ENCODE results near the gene DCAF11.

The DCAF11 gene

GRCh38 chr14:24114532-24115421 lies at the start of gene DCAF11, which contains the start of gene NRL:
Gene DCAF11, plus strand, starts transcription at chr14:24114777. Its CDS starts 818 bp downstream, at chr14:24115595.
Gene NRL, minus strand, starts transcription at chr14:24114949. Its CDS starts 32,101 bp downstream, at chr14:24082848.
- H3K4me1 Mint-ChIP-seq (ENCODE audit: low read depth), result peaks cover 27% of the 10 kb centered on the region
- H3K9me3 Mint-ChIP-seq, result no peaks in the 10 kb centered on the region
- H3K36me3 Mint-ChIP-seq (ENCODE audit: low read depth), result peaks cover 58% of the 10 kb centered on the region

GRCh38 chr14:24064856-24065255 lies 49.7 kb upstream of the DCAF11 start:
- H3K4me3 Mint-ChIP-seq, result no peak overlapping the region
- no peaks in the 10 kb centered on the region for H3K36me3 Mint-ChIP-seq (ENCODE audit: low read depth)
- no peaks in the 10 kb centered on the region for H3K4me1 Mint-ChIP-seq (ENCODE audit: low read depth)
- no peaks in the 10 kb centered on the region for H3K9me3 Mint-ChIP-seq
- peaks cover 4% of the 10 kb centered on the region for H3K27me3 Mint-ChIP-seq
- H3K27ac Mint-ChIP-seq, result no peak overlapping the region
- no peak for DNase-seq

More at GRCh38 chr14:24114532-24115421, at the start of gene DCAF11, which contains the start of gene NRL:
- Mint-ChIP-seq H3K27ac (peak within 1 kb of the TSS; percentile 99), H3K4me3 (peak within 1 kb of the TSS; percentile 90), H3K27me3 (no peaks in the 10 kb centered on the region)
- peak; percentile 98 for DNase-seq

- H3K27ac Mint-ChIP-seq, result no peak overlapping the region
- H3K4me3 Mint-ChIP-seq, result no peak overlapping the region
- H3K9me3 Mint-ChIP-seq, result no peaks in the 10 kb centered on the region
- no peak for DNase-seq
- peaks cover 9% of the 10 kb centered on the region for H3K27me3 Mint-ChIP-seq
- H3K36me3 Mint-ChIP-seq (ENCODE audit: low read depth), result no peaks in the 10 kb centered on the region
- H3K4me1 Mint-ChIP-seq (ENCODE audit: low read depth), result peaks cover 4% of the 10 kb centered on the region
Observed at GRCh38 chr14:24065408-24065807, 49.2 kb upstream of the DCAF11 start.

GRCh38 chr14:24066496-24067132 lies 48.0 kb upstream of the DCAF11 start:
- H3K4me1 Mint-ChIP-seq (ENCODE audit: low read depth), result peaks cover 14% of the 10 kb centered on the region
- H3K27ac Mint-ChIP-seq, result no peak overlapping the region
- no peaks in the 10 kb centered on the region for H3K9me3 Mint-ChIP-seq
- H3K36me3 Mint-ChIP-seq (ENCODE audit: low read depth), result no peaks in the 10 kb centered on the region
- no peak overlapping the region for H3K4me3 Mint-ChIP-seq
- no peak for DNase-seq
- H3K27me3 Mint-ChIP-seq, result peaks cover 9% of the 10 kb centered on the region

GRCh38 chr14:24067133-24068082 lies 47.2 kb upstream of the DCAF11 start:
- Mint-ChIP-seq H3K4me1 (ENCODE audit: low read depth) (peaks cover 16% of the 10 kb centered on the region), H3K27me3 (peaks cover 9% of the 10 kb centered on the region)

GRCh38 chr14:24068711-24069410 lies 45.7 kb upstream of the DCAF11 start:
- Mint-ChIP-seq H3K9me3 (no peaks in the 10 kb centered on the region), H3K27ac (no peak overlapping the region), H3K4me1 (ENCODE audit: low read depth) (peaks cover 16% of the 10 kb centered on the region), H3K4me3 (no peak overlapping the region), H3K36me3 (ENCODE audit: low read depth) (no peaks in the 10 kb centered on the region), H3K27me3 (peaks cover 9% of the 10 kb centered on the region)
- no peak for DNase-seq

More at GRCh38 chr14:24067133-24068082, 47.2 kb upstream of the DCAF11 start:
- Mint-ChIP-seq H3K4me3 (no peak overlapping the region), H3K27ac (no peak overlapping the region), H3K36me3 (ENCODE audit: low read depth) (no peaks in the 10 kb centered on the region), H3K9me3 (no peaks in the 10 kb centered on the region)
- no peak for DNase-seq

GRCh38 chr14:24069411-24069735 lies 45.2 kb upstream of the DCAF11 start:
- no peak overlapping the region for H3K4me3 Mint-ChIP-seq

GRCh38 chr14:24070285-24071143 lies 44.1 kb upstream of the DCAF11 start:
- H3K27me3 Mint-ChIP-seq, result peaks cover 9% of the 10 kb centered on the region
- H3K36me3 Mint-ChIP-seq (ENCODE audit: low read depth), result no peaks in the 10 kb centered on the region
- DNase-seq, result no peak
- no peak overlapping the region for H3K4me3 Mint-ChIP-seq
- H3K9me3 Mint-ChIP-seq, result no peaks in the 10 kb centered on the region
- H3K27ac Mint-ChIP-seq, result peak overlapping the region; percentile 54
- peaks cover 16% of the 10 kb centered on the region for H3K4me1 Mint-ChIP-seq (ENCODE audit: low read depth)

More at GRCh38 chr14:24069411-24069735, 45.2 kb upstream of the DCAF11 start:
- Mint-ChIP-seq H3K36me3 (ENCODE audit: low read depth) (no peaks in the 10 kb centered on the region), H3K27ac (no peak overlapping the region), H3K9me3 (no peaks in the 10 kb centered on the region), H3K4me1 (ENCODE audit: low read depth) (peaks cover 16% of the 10 kb centered on the region), H3K27me3 (peaks cover 9% of the 10 kb centered on the region)
- DNase-seq, result no peak

GRCh38 chr14:24071144-24071697 lies 43.4 kb upstream of the DCAF11 start, which contains the start of gene CPNE6:
Gene CPNE6, plus strand, starts transcription at chr14:24071562. Its CDS starts 1,375 bp downstream, at chr14:24072937.
- Mint-ChIP-seq H3K36me3 (ENCODE audit: low read depth) (no peaks in the 10 kb centered on the region), H3K27me3 (peaks cover 9% of the 10 kb centered on the region), H3K4me1 (ENCODE audit: low read depth) (peaks cover 16% of the 10 kb centered on the region), H3K9me3 (no peaks in the 10 kb centered on the region), H3K27ac (peak within 1 kb of the TSS; percentile 54), H3K4me3 (no peak within 1 kb of the TSS)
- DNase-seq, result peak; percentile 66

- H3K4me3 Mint-ChIP-seq, result no peak overlapping the region
- H3K36me3 Mint-ChIP-seq (ENCODE audit: low read depth), result no peaks in the 10 kb centered on the region
- H3K9me3 Mint-ChIP-seq, result no peaks in the 10 kb centered on the region
- H3K27ac Mint-ChIP-seq, result no peak overlapping the region
- H3K27me3 Mint-ChIP-seq, result peaks cover 9% of the 10 kb centered on the region
- DNase-seq, result no peak
- peaks cover 16% of the 10 kb centered on the region for H3K4me1 Mint-ChIP-seq (ENCODE audit: low read depth)
Observed at GRCh38 chr14:24071836-24072430, 42.6 kb upstream of the DCAF11 start.

GRCh38 chr14:24072436-24072835 lies 42.1 kb upstream of the DCAF11 start:
- no peaks in the 10 kb centered on the region for H3K9me3 Mint-ChIP-seq
- no peak overlapping the region for H3K27ac Mint-ChIP-seq
- no peaks in the 10 kb centered on the region for H3K36me3 Mint-ChIP-seq (ENCODE audit: low read depth)
- H3K4me3 Mint-ChIP-seq, result no peak overlapping the region
- peaks cover 9% of the 10 kb centered on the region for H3K27me3 Mint-ChIP-seq
- no peak for DNase-seq
- peaks cover 16% of the 10 kb centered on the region for H3K4me1 Mint-ChIP-seq (ENCODE audit: low read depth)
